GM12878 (cell line): Measurements from ENCODE around the gene PI4KA.

Experiments used
- BRCA1 ChIP-seq: IDR thresholded peaks from 2 replicates; pipeline ENCODE4 v1.6.1; 2011; ENCODE audit warnings: low read depth, low read length, improper control_type of control experiment
- HDGF ChIP-seq: fragments of 450-650 bp; IDR thresholded peaks from 2 replicates; pipeline ENCODE4 v1.6.1; 2016; ENCODE audit warnings: antibody characterized with exemption
- KDM1A ChIP-seq: fragments of 200-600 bp; sonication (generic); IDR thresholded peaks from 2 replicates; pipeline ENCODE4 v1.6.1; 2016; ENCODE audit warnings: borderline replicate concordance
- MXI1 ChIP-seq: fragments of 150-350 bp; IDR thresholded peaks from 2 replicates; pipeline ENCODE4 v1.6.1; 2011; ENCODE audit warnings: low read depth, mild to moderate bottlenecking, inconsistent platforms, low read length, improper control_type of control experiment
- TAF1 ChIP-seq: IDR thresholded peaks from 2 replicates; pipeline ENCODE4 v1.6.1; 2011; ENCODE audit warnings: mild to moderate bottlenecking, low read depth, low read length, borderline replicate concordance
- TF ChIP-seq, protein P1 (sequence below), 3 experiments: IDR thresholded peaks in 2 of 3; conservative IDR thresholded peaks in 1 of 3; 2 replicates each; pipeline ENCODE4 v1.5.1; 2011; ENCODE audit warnings: low read depth in 3 of 3, low read length in 3 of 3, mild to moderate bottlenecking in 3 of 3, control low read depth in 2 of 3, moderate library complexity in 2 of 3, inconsistent platforms in 1 of 3, mixed read lengths in 1 of 3; ENCODE audit not compliant: control insufficient read depth in 2 of 3, insufficient read depth in 1 of 3; ENCODE audit errors: extremely low read depth in 1 of 3
- TF ChIP-seq, protein P2 (sequence below): fragments of 450-650 bp; formaldehyde crosslinking; IDR thresholded peaks from 2 replicates; pipeline ENCODE4 v1.4.0; 2020; ENCODE audit warnings: mild to moderate bottlenecking, moderate library complexity

DNA sequence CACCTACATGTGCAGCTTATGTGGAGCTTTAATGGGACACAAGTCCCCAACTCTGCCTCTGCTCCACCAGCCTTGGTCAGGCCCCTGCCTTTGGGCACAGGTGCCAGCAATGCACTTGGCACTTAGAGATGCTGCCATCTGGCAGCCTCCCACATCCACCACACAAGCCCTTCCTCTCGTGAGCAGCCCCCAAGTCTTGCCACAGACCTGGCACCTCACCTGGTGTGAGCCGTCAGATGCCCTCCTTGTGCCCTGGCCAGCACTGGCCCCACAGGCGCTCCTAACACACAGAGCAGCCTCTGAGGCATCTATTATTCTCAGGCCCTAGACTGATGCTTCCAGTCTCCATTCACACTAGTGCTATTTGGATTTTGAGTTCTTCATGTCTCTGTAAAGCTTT lies 109.2 kb downstream of the PI4KA start:
- TF ChIP-seq, protein P1, sequence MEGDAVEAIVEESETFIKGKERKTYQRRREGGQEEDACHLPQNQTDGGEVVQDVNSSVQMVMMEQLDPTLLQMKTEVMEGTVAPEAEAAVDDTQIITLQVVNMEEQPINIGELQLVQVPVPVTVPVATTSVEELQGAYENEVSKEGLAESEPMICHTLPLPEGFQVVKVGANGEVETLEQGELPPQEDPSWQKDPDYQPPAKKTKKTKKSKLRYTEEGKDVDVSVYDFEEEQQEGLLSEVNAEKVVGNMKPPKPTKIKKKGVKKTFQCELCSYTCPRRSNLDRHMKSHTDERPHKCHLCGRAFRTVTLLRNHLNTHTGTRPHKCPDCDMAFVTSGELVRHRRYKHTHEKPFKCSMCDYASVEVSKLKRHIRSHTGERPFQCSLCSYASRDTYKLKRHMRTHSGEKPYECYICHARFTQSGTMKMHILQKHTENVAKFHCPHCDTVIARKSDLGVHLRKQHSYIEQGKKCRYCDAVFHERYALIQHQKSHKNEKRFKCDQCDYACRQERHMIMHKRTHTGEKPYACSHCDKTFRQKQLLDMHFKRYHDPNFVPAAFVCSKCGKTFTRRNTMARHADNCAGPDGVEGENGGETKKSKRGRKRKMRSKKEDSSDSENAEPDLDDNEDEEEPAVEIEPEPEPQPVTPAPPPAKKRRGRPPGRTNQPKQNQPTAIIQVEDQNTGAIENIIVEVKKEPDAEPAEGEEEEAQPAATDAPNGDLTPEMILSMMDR (IDR thresholded peaks at IDR 0.05 in 2 of 3, conservative IDR thresholded peaks at IDR 0.05 in 1 of 3; ENCODE audit: control insufficient read depth in 2 of 3, extremely low read depth in 1 of 3, insufficient read depth in 1 of 3, low read depth in 3 of 3, low read length in 3 of 3): no peak
- no peak for TF ChIP-seq MXI1
- TF ChIP-seq, protein P2, sequence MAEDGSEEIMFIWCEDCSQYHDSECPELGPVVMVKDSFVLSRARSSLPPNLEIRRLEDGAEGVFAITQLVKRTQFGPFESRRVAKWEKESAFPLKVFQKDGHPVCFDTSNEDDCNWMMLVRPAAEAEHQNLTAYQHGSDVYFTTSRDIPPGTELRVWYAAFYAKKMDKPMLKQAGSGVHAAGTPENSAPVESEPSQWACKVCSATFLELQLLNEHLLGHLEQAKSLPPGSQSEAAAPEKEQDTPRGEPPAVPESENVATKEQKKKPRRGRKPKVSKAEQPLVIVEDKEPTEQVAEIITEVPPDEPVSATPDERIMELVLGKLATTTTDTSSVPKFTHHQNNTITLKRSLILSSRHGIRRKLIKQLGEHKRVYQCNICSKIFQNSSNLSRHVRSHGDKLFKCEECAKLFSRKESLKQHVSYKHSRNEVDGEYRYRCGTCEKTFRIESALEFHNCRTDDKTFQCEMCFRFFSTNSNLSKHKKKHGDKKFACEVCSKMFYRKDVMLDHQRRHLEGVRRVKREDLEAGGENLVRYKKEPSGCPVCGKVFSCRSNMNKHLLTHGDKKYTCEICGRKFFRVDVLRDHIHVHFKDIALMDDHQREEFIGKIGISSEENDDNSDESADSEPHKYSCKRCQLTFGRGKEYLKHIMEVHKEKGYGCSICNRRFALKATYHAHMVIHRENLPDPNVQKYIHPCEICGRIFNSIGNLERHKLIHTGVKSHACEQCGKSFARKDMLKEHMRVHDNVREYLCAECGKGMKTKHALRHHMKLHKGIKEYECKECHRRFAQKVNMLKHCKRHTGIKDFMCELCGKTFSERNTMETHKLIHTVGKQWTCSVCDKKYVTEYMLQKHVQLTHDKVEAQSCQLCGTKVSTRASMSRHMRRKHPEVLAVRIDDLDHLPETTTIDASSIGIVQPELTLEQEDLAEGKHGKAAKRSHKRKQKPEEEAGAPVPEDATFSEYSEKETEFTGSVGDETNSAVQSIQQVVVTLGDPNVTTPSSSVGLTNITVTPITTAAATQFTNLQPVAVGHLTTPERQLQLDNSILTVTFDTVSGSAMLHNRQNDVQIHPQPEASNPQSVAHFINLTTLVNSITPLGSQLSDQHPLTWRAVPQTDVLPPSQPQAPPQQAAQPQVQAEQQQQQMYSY: no peak
- no peak for TF ChIP-seq HDGF
- TF ChIP-seq KDM1A: no peak
- TF ChIP-seq BRCA1: no peak
- TF ChIP-seq TAF1: no peak
